Spleen (tissue), 11 donors: ENCODE data around the gene POLR2H. TPM values are rescaled to one million over a fixed set of nuclear protein-coding genes. Genes with fewer than 3 reads are reported as not detected.

Source experiments
- DNase-seq: peaks from one replicate; pipeline ENCODE4 v3.0.0-alpha.2; 2020
- H3K27ac ChIP-seq, 8 donors: fragments of 200-600 bp; sonication (generic) in 7 of 8; 1 replicate in 4 of 8; 2 replicates in 4 of 8; pipeline versions ENCODE4 v1.5.0 to v1.8.0; 2016 to 2021; ENCODE audit warnings: inconsistent platforms in 4 of 8, mild to moderate bottlenecking in 4 of 8, moderate library complexity in 1 of 8
- H3K27me3 ChIP-seq, 7 donors: fragments of 200-600 bp; sonication (generic) in 6 of 7; replicated peaks in 1 of 7; 1 replicate in 4 of 7; 2 replicates in 3 of 7; pipeline versions ENCODE4 v1.5.0 to v1.8.0; 2016 to 2021; ENCODE audit warnings: inconsistent platforms in 3 of 7, mild to moderate bottlenecking in 1 of 7
- H3K36me3 ChIP-seq, 6 donors: fragments of 200-600 bp; sonication (generic) in 5 of 6; 1 replicate in 4 of 6; 2 replicates in 2 of 6; pipeline versions ENCODE4 v1.5.0 to v1.8.0; 2016 to 2021; ENCODE audit warnings: inconsistent platforms in 2 of 6
- H3K4me1 ChIP-seq, 6 donors: fragments of 200-600 bp; sonication (generic) in 5 of 6; 1 replicate in 3 of 6; 2 replicates in 3 of 6; pipeline versions ENCODE4 v1.5.0 to v1.8.0; 2016 to 2021; ENCODE audit warnings: inconsistent platforms in 3 of 6
- H3K4me3 ChIP-seq, 8 donors: fragments of 200-600 bp; sonication (generic) in 7 of 8; 1 replicate in 4 of 8; 2 replicates in 4 of 8; pipeline versions ENCODE4 v1.5.0 to v1.8.0; 2016 to 2021; ENCODE audit warnings: inconsistent platforms in 4 of 8, mild to moderate bottlenecking in 4 of 8, moderate library complexity in 2 of 8
- H3K9me3 ChIP-seq, 8 donors: fragments of 200-600 bp; sonication (generic) in 7 of 8; 1 replicate in 4 of 8; 2 replicates in 4 of 8; pipeline versions ENCODE4 v1.5.0 to v1.8.0; 2016 to 2021; ENCODE audit warnings: inconsistent platforms in 4 of 8
- POLR2A ChIP-seq, 3 donors: fragments of 450-650 bp; IDR thresholded peaks; one replicate each; pipeline ENCODE4 v1.5.1; 2017; ENCODE audit warnings: antibody characterized with exemption in 3 of 3, mild to moderate bottlenecking in 1 of 3
- POLR2AphosphoS5 ChIP-seq, 3 donors: sonication (generic); formaldehyde crosslinking; IDR thresholded peaks; one replicate each; pipeline ENCODE4 v1.5.1; 2017; ENCODE audit warnings: antibody characterized with exemption in 3 of 3
- WGBS, 5 donors: extraction: QIAGEN DNeasy Blood & Tissue Kit in 3 of 5; methylation state at CpG; one replicate each; pipeline versions ENCODE4 v1.1.5 to v1.1.7; 2013 to 2018; 5-methylcytosine and 5-hydroxymethylcytosine counted together
- intact Hi-C: fragments of 100-400 bp; cut with DNase I; formaldehyde crosslinking; loops from one replicate; pipeline ENCODE4 v1.15.0; 2023; ENCODE audit warnings: low total_unique reads
- polyA plus RNA-seq, 3 donors: library from polyadenylated mRNA; stranded (reverse); fragments of 200-250 nt; gene quantifications; one replicate each; pipeline ENCODE4 v1.2.1, GENCODE V29; 2013
- small RNA-seq, 4 donors: library from RNA; depleted of rRNA; stranded (forward); fragments of <200 nt; gene quantifications; one replicate each; pipeline ENCODE3, GENCODE V24; 2016
- total RNA-seq, 7 donors: library from RNA; depleted of rRNA in 3 of 7; stranded (reverse); fragments of >200 nt in 3 of 7; fragmentation: NEBNext Ultra II Directional in 4 of 7; extraction: Animal tissue kit (Norgen Biotek cat#: 25700) in 4 of 7; gene quantifications; one replicate each; pipeline versions ENCODE4 v1.1.0 to v1.2.1, GENCODE V29; 2016 to 2021
- TF ChIP-seq, protein P1 (sequence below), 11 experiments: fragments of 200-600 bp in 7 of 11; fragments of 450-650 bp in 4 of 11; sonication (generic) in 4 of 11; IDR thresholded peaks in 8 of 11; conservative IDR thresholded peaks in 3 of 11; 1 replicate in 7 of 11; 2 replicates in 4 of 11; pipeline versions ENCODE4 v1.4.0 to v1.8.0; 2016 to 2021; ENCODE audit warnings: antibody characterized with exemption in 11 of 11, inconsistent platforms in 4 of 11, mild to moderate bottlenecking in 1 of 11
- donor health status: healthy with polysubstance abuse.
- donor health status: DM: no; HTN: no; CAD: no; lungs with moderate emphysema.
- donor health status: DM: no; HTN: no; CAD: no.
- donor health status: Bipolar disorder and iron deficiency.
- donor health status: healthy.
- donor health status: DM: no; HTN: no; CAD: no.
- donor health status: DM: yes; HTN: yes; CAD: no.

The POLR2H gene
- total and polyA plus RNA-seq, 10 donors: 42.5 to 139 (median 86.6) TPM

DNA sequence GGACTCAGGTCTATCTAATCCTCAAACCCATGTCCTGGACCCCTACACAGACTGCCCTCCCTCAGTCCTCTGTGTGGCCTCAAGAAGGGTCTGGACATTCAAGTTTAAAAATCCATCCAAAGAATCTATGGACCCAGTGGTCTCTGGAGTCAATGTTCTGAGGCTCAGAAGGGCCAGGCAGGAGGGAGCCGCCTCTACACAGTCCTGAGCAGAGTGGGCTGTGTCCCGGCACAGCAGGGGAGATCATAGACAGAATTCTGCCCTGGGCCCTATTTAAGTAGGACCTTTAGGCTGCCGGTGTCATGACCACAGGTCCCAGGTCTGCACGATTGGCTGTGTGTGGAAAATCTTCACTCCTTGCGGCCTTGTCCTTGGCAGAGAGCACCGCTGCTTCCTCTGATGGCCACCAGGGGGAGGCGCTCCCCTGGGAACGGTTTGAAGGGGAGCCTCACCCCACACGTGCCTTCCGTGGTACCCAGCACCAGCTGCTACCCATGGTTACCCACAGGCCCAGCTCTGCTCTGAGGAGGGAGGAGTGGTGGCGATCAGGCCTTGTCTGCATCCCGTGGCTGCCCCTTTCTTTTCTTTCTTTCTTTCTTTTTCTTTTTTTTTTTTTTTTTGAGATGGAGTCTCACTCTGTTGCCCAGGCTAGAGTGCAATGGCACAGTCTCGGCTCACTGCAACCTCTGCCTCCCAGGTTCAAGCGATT lies 56.3 kb downstream of the POLR2H start:
- TF ChIP-seq POLR2AphosphoS5 (IDR thresholded peaks at IDR 0.05) (peak; percentile 21 to 56 (median 35)), POLR2A (IDR thresholded peaks at IDR 0.05) (no peak)
- TF ChIP-seq, protein P1, sequence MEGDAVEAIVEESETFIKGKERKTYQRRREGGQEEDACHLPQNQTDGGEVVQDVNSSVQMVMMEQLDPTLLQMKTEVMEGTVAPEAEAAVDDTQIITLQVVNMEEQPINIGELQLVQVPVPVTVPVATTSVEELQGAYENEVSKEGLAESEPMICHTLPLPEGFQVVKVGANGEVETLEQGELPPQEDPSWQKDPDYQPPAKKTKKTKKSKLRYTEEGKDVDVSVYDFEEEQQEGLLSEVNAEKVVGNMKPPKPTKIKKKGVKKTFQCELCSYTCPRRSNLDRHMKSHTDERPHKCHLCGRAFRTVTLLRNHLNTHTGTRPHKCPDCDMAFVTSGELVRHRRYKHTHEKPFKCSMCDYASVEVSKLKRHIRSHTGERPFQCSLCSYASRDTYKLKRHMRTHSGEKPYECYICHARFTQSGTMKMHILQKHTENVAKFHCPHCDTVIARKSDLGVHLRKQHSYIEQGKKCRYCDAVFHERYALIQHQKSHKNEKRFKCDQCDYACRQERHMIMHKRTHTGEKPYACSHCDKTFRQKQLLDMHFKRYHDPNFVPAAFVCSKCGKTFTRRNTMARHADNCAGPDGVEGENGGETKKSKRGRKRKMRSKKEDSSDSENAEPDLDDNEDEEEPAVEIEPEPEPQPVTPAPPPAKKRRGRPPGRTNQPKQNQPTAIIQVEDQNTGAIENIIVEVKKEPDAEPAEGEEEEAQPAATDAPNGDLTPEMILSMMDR (IDR thresholded peaks at IDR 0.05 in 8 of 11, conservative IDR thresholded peaks at IDR 0.05 in 3 of 11): peak; percentile 75 to 95 (median 90)
- DNase-seq: peak; percentile 91
- H3K36me3 ChIP-seq: no peaks in the 10 kb centered on the region
- H3K27ac ChIP-seq: no peak overlapping the region
- H3K4me1 ChIP-seq: peaks cover 0 to 6% (median 4%) of the 10 kb centered on the region in 6 donors
- intact Hi-C loops: loop anchor here (2.0 to 5.0 kb wide), 2 partner anchors 95 to 127 kb away; no protein-coding TSS in a partner anchor
- H3K9me3 ChIP-seq: no peaks in the 10 kb centered on the region
- H3K4me3 ChIP-seq: no peak overlapping the region
- no peaks in the 10 kb centered on the region for H3K27me3 ChIP-seq
- WGBS, 5 donors: 25 to 37% (median 28%) methylated on average over 13 to 14 of the region's 14 CpGs

Small RNA genes within 50 kb of the gene (small RNA-seq; reads per million reads assigned to genes)
- gene SNORD66: 1,583 to 2,395 (median 2,014) reads per million in 4 donors

Other genes starting within 250 kb of the POLR2H start
- gene EIF2B5, start 226.4 kb upstream of the POLR2H start, total RNA-seq: 10 to 100 TPM; 40.4 to 50.7 (median 46.3) TPM
- gene EIF2B5, start 226.4 kb upstream of the POLR2H start, polyA plus RNA-seq: 10 to 100 TPM; 40.4 to 55.7 (median 52.8) TPM
- 10 to 100 TPM; 40.3 to 67.3 (median 54.2) TPM for gene DVL3, start 206.3 kb upstream of the POLR2H start, total RNA-seq
- gene DVL3, start 206.3 kb upstream of the POLR2H start, polyA plus RNA-seq: 10 to 100 TPM; 12.3 to 28.2 (median 15.8) TPM
- 100 to 1,000 TPM; 192 to 254 (median 204) TPM for gene AP2M1, start 186.9 kb upstream of the POLR2H start, total RNA-seq
- gene AP2M1, start 186.9 kb upstream of the POLR2H start, polyA plus RNA-seq: 100 to 1,000 TPM in 2 of 3 donors, 10 to 100 TPM in 1; 98.7 to 155 (median 137) TPM
- gene ABCF3, start 175.5 kb upstream of the POLR2H start, total RNA-seq: 10 to 100 TPM; 46.4 to 90.7 (median 69.8) TPM
- gene ABCF3, start 175.5 kb upstream of the POLR2H start, polyA plus RNA-seq: 10 to 100 TPM; 35.3 to 67.3 (median 61.2) TPM
- gene VWA5B2, start 132.1 kb upstream of the POLR2H start, total RNA-seq: under 1 TPM in 2 of 7 donors, not detected in 5; 0.28 to 0.68 TPM
- under 1 TPM; 0.02 to 0.08 (median 0.03) TPM for gene VWA5B2, start 132.1 kb upstream of the POLR2H start, polyA plus RNA-seq
- 10 to 100 TPM; 21.1 to 59.0 (median 28.2) TPM for gene ALG3, start 112.7 kb upstream of the POLR2H start, total RNA-seq
- gene ALG3, start 112.7 kb upstream of the POLR2H start, polyA plus RNA-seq: 10 to 100 TPM; 18.7 to 23.9 (median 22.8) TPM
- gene EEF1AKMT4, start 112.0 kb upstream of the POLR2H start, total RNA-seq: 1 to 10 TPM; 1.2 to 5.4 (median 3.0) TPM
- 1 to 10 TPM; 1.6 to 3.7 (median 3.5) TPM for gene EEF1AKMT4, start 112.0 kb upstream of the POLR2H start, polyA plus RNA-seq
- gene CAMK2N2, start 100.2 kb upstream of the POLR2H start, total RNA-seq: under 1 TPM in 1 of 7 donors, not detected in 6; 0.35 TPM
- gene CAMK2N2, start 100.2 kb upstream of the POLR2H start, polyA plus RNA-seq: under 1 TPM in 1 of 3 donors, not detected in 2; 0.08 TPM
- gene ECE2, start 85.7 kb upstream of the POLR2H start, total RNA-seq: not detected
- gene ECE2, start 85.7 kb upstream of the POLR2H start, polyA plus RNA-seq: not detected
- 100 to 1,000 TPM; 130 to 191 (median 142) TPM for gene PSMD2, start 62.5 kb upstream of the POLR2H start, total RNA-seq
- 10 to 100 TPM; 53.8 to 94.7 (median 62.4) TPM for gene PSMD2, start 62.5 kb upstream of the POLR2H start, polyA plus RNA-seq
- gene EIF4G1, start 47.1 kb upstream of the POLR2H start, total RNA-seq: 100 to 1,000 TPM; 191 to 294 (median 247) TPM
- gene EIF4G1, start 47.1 kb upstream of the POLR2H start, polyA plus RNA-seq: 100 to 1,000 TPM in 1 of 3 donors, 10 to 100 TPM in 2; 83.4 to 136 (median 84.2) TPM
- 10 to 100 TPM; 12.9 to 24.6 (median 15.6) TPM for gene FAM131A, start 24.1 kb upstream of the POLR2H start, total RNA-seq
- gene FAM131A, start 24.1 kb upstream of the POLR2H start, polyA plus RNA-seq: 10 to 100 TPM in 1 of 3 donors, 1 to 10 TPM in 2; 6.5 to 12.4 (median 6.8) TPM
- gene CLCN2, start 105 bp upstream of the POLR2H start, total RNA-seq: 1 to 10 TPM; 2.8 to 6.4 (median 3.8) TPM
- 1 to 10 TPM; 1.6 to 4.2 (median 2.1) TPM for gene CLCN2, start 105 bp upstream of the POLR2H start, polyA plus RNA-seq
- gene THPO, start 16.5 kb downstream of the POLR2H start, total RNA-seq: 1 to 10 TPM in 2 of 7 donors, under 1 TPM in 4, not detected in 1; 0.23 to 1.8 (median 0.74) TPM
- gene THPO, start 16.5 kb downstream of the POLR2H start, polyA plus RNA-seq: under 1 TPM; 0.11 to 0.42 (median 0.17) TPM
- gene CHRD, start 18.3 kb downstream of the POLR2H start, total RNA-seq: 10 to 100 TPM; 10.8 to 26.5 (median 16.1) TPM
- gene CHRD, start 18.3 kb downstream of the POLR2H start, polyA plus RNA-seq: 10 to 100 TPM in 1 of 3 donors, 1 to 10 TPM in 2; 5.2 to 19.6 (median 7.0) TPM
- gene EPHB3, start 200.1 kb downstream of the POLR2H start, total RNA-seq: 1 to 10 TPM in 4 of 7 donors, under 1 TPM in 3; 0.23 to 2.3 (median 1.3) TPM
- under 1 TPM; 0.48 to 0.98 (median 0.52) TPM for gene EPHB3, start 200.1 kb downstream of the POLR2H start, polyA plus RNA-seq